Fibroblast of the aortic adventitia (primary cell): Measurements from ENCODE around the gene AKAP5. TPM values are rescaled to one million over a fixed set of nuclear protein-coding genes. Genes with fewer than 3 reads are reported as not detected.
"Not testable (repeated sequence)": the region's sequence is repeated elsewhere in the genome, so short reads cannot be mapped to it uniquely, and the experiment has no call there.

Experiments
- DNase-seq: peaks from one replicate; pipeline ENCODE4 v3.0.0-alpha.2; 2010; ENCODE audit warnings: low read depth
- H3K4me3 ChIP-seq: 2 replicates; pipeline ENCODE4 v1.5.1; 2011; ENCODE audit warnings: low read depth, mild to moderate bottlenecking, control low read depth, low read length, moderate library complexity
- CTCF ChIP-seq: IDR thresholded peaks from 2 replicates; pipeline ENCODE4 v1.5.1; 2011; ENCODE audit warnings: mild to moderate bottlenecking, low read length, control low read depth, inconsistent platforms; ENCODE audit not compliant: insufficient read depth
- total RNA-seq: library from RNA; depleted of rRNA; stranded (reverse); fragments of >200 nt; gene quantifications from 2 replicates; pipeline ENCODE4 v1.2.3, GENCODE V29; 2012; ENCODE audit warnings: low replicate concordance

AKAP5 gene
- total RNA-seq, 1 donor, result 0.54 TPM

GRCh38 chr14:64515053-64515452 lies 49.8 kb downstream of the AKAP5 start:
- no peak for TF ChIP-seq CTCF
- DNase-seq, result no peak
- H3K4me3 ChIP-seq, result no peak overlapping the region

- H3K4me3 ChIP-seq, result no peak overlapping the region
- TF ChIP-seq CTCF, result no peak
- no peak for DNase-seq
These were observed 51.7 kb downstream of the AKAP5 start for GRCh38 chr14:64516969-64517368.

- H3K4me3 ChIP-seq, DNase-seq: not testable (repeated sequence)
These were observed 52.4 kb downstream of the AKAP5 start for GRCh38 chr14:64517667-64518066.

- H3K4me3 ChIP-seq, result no peak overlapping the region
- TF ChIP-seq CTCF, result no peak
- DNase-seq, result no peak
These were observed 52.9 kb downstream of the AKAP5 start for GRCh38 chr14:64518229-64518628.

GRCh38 chr14:64520699-64521098 lies 55.4 kb downstream of the AKAP5 start:
- TF ChIP-seq CTCF, result no peak
- no peak overlapping the region for H3K4me3 ChIP-seq
- DNase-seq, result no peak

GRCh38 chr14:64522591-64523355 lies 57.5 kb downstream of the AKAP5 start:
- DNase-seq, result no peak
- H3K4me3 ChIP-seq, result no peak overlapping the region
- no peak for TF ChIP-seq CTCF

Other genes starting within 250 kb of the AKAP5 start
- gene ESR2, start 171.1 kb upstream of the AKAP5 start, total RNA-seq, result under 0.01 and 0.16 TPM in 2 replicates
- gene MTHFD1, start 77.1 kb upstream of the AKAP5 start, total RNA-seq, result 12.2 and 73.1 TPM in 2 replicates
- 7.0 and 11.1 TPM in 2 replicates for gene ZBTB25, start 38.3 kb downstream of the AKAP5 start, total RNA-seq
- 56.5 and 76.9 TPM in 2 replicates for gene ZBTB1, start 39.3 kb downstream of the AKAP5 start, total RNA-seq
- gene HSPA2, start 75.2 kb downstream of the AKAP5 start, total RNA-seq, result 0.98 and 2.5 TPM in 2 replicates
- gene PPP1R36, start 84.5 kb downstream of the AKAP5 start, total RNA-seq, result 0.18 TPM in 1 of 2 replicates, not detected in the other
- gene PLEKHG3, start 238.9 kb downstream of the AKAP5 start, total RNA-seq, result 8.2 and 9.0 TPM in 2 replicates